IMR-90 (cell line): ENCODE results near the gene RAC2. TPM values are rescaled to one million over a fixed set of nuclear protein-coding genes. Genes with fewer than 3 reads are reported as not detected.

ENCODE experiments used
- ATAC-seq: fragments of 200-7000 bp; cut with Tn5 transposase; 2 replicates; pipeline ENCODE4 v1.9.1; 2020; ENCODE audit warnings: low read depth, mild to moderate bottlenecking, moderate library complexity
- BruUV-seq: library from RNA; stranded (reverse); fragments of 400-500 nt; replicated peaks from 2 replicates; lab custom pipeline; 2021; lab: Mats Ljungman, UMichigan
- CTCF ChIA-PET: fragments of 300-600 bp; formaldehyde crosslinking; extraction: SDS; loops from one replicate; lab custom pipeline; 2021; ENCODE audit warnings: antibody characterized with exemption; lab: Yijun Ruan, JAX
- POLR2A ChIA-PET: fragments of 300-600 bp; sonication (Branson Sonifier 250); formaldehyde crosslinking; loops from one replicate; lab custom pipeline; 2022; ENCODE audit warnings: antibody characterized with exemption; ENCODE audit not compliant: unreplicated experiment; lab: Charles Lee
- DNase-seq: peaks from one replicate; pipeline ENCODE4 v3.0.0; 2013
- H2AFZ ChIP-seq: replicated peaks from 2 replicates; pipeline ENCODE3; 2013; ENCODE audit warnings: low read length, mild to moderate bottlenecking; ENCODE audit not compliant: poor library complexity
- H2AK5ac ChIP-seq: 2 replicates; pipeline ENCODE4 v1.6.1; 2013; ENCODE audit warnings: low read depth, low read length, inconsistent platforms
- H2AK9ac ChIP-seq: replicated peaks from 2 replicates; pipeline ENCODE3; 2013; ENCODE audit warnings: mild to moderate bottlenecking, low read depth, low read length, moderate library complexity; ENCODE audit not compliant: poor library complexity
- H2BK120ac ChIP-seq: 2 replicates; pipeline ENCODE4 v1.6.1; 2013; ENCODE audit warnings: low read depth, low read length, inconsistent platforms
- H2BK15ac ChIP-seq: 3 replicates; pipeline ENCODE4 v1.6.1; 2013; ENCODE audit warnings: low read depth, low read length, inconsistent platforms
- H2BK20ac ChIP-seq: 2 replicates; pipeline ENCODE4 v1.6.1; 2013; ENCODE audit warnings: low read depth, mild to moderate bottlenecking, inconsistent platforms, low read length, moderate library complexity
- H2BK5ac ChIP-seq: 2 replicates; pipeline ENCODE4 v1.6.1; 2013; ENCODE audit warnings: mild to moderate bottlenecking, low read depth, low read length, inconsistent platforms; ENCODE audit not compliant: poor library complexity, severe bottlenecking
- H3K14ac ChIP-seq: replicated peaks from 2 replicates; pipeline ENCODE4 v1.6.1; 2013; ENCODE audit warnings: low read depth, low read length, inconsistent platforms
- H3K18ac ChIP-seq: 2 replicates; pipeline ENCODE4 v1.6.1; 2013; ENCODE audit warnings: low read depth, low read length, control low read depth
- H3K23ac ChIP-seq: 2 replicates; pipeline ENCODE4 v1.6.1; 2013; ENCODE audit warnings: low read depth, low read length, inconsistent platforms
- H3K27ac ChIP-seq: 2 replicates; pipeline ENCODE4 v1.5.1; 2013; ENCODE audit warnings: mild to moderate bottlenecking, control low read depth, low read length; ENCODE audit not compliant: insufficient read depth
- H3K27me3 ChIP-seq: 2 replicates; pipeline ENCODE4 v1.6.1; 2013; ENCODE audit warnings: low read length; ENCODE audit not compliant: control insufficient read depth, insufficient read depth
- H3K36me3 ChIP-seq: 2 replicates; pipeline ENCODE4 v1.6.1; 2013; ENCODE audit warnings: low read length, mixed read lengths; ENCODE audit not compliant: control insufficient read depth, insufficient read depth
- H3K4ac ChIP-seq: 2 replicates; pipeline ENCODE4 v1.6.1; 2013; ENCODE audit warnings: low read depth, low read length, inconsistent platforms
- H3K4me1 ChIP-seq: 2 replicates; pipeline ENCODE4 v1.6.1; 2013; ENCODE audit warnings: low read length, mixed read lengths; ENCODE audit not compliant: control insufficient read depth, insufficient read depth
- H3K4me2 ChIP-seq: 2 replicates; pipeline ENCODE4 v1.6.1; 2013; ENCODE audit warnings: low read depth, mild to moderate bottlenecking, control low read depth, low read length, moderate library complexity
- H3K4me3 ChIP-seq: 2 replicates; pipeline ENCODE4 v1.5.1; 2013; ENCODE audit warnings: low read depth, mild to moderate bottlenecking, control low read depth, low read length, moderate library complexity; ENCODE audit not compliant: insufficient read depth
- H3K56ac ChIP-seq: 2 replicates; pipeline ENCODE4 v1.6.1; 2013; ENCODE audit warnings: low read length, inconsistent platforms; ENCODE audit not compliant: insufficient read depth; ENCODE audit errors: extremely low read depth
- H3K79me1 ChIP-seq, 2 experiments: 2 replicates each; pipeline ENCODE4 v1.6.1; 2013; ENCODE audit warnings: low read length in 2 of 2, inconsistent platforms in 1 of 2, low read depth in 1 of 2
- H3K9ac ChIP-seq: 2 replicates; pipeline ENCODE4 v1.6.1; 2013; ENCODE audit warnings: low read depth, low read length, control low read depth
- H3K9me1 ChIP-seq: 2 replicates; pipeline ENCODE4 v1.6.1; 2013; ENCODE audit warnings: low read length, inconsistent platforms; ENCODE audit not compliant: insufficient read depth
- H3K9me3 ChIP-seq: 2 replicates; pipeline ENCODE4 v1.6.1; 2013; ENCODE audit warnings: low read length; ENCODE audit not compliant: control insufficient read depth, insufficient read depth
- H4K20me1 ChIP-seq: 2 replicates; pipeline ENCODE4 v1.6.1; 2013; ENCODE audit warnings: low read length, inconsistent platforms; ENCODE audit not compliant: insufficient read depth
- H4K5ac ChIP-seq: 2 replicates; pipeline ENCODE4 v1.6.1; 2013; ENCODE audit warnings: mild to moderate bottlenecking, low read depth, low read length, control low read depth
- H4K8ac ChIP-seq, 2 experiments: 2 replicates each; pipeline ENCODE4 v1.6.1; 2013; ENCODE audit warnings: low read depth in 2 of 2, low read length in 2 of 2, control low read depth in 1 of 2, inconsistent platforms in 1 of 2
- H4K91ac ChIP-seq: 2 replicates; pipeline ENCODE4 v1.6.1; 2013; ENCODE audit warnings: low read depth, low read length, inconsistent platforms; ENCODE audit not compliant: insufficient read depth
- BHLHE40 ChIP-seq: fragments of 150-350 bp; IDR thresholded peaks from 2 replicates; pipeline ENCODE4 v1.6.1; 2016; ENCODE audit warnings: mild to moderate bottlenecking, low read depth, low read length
- CEBPB ChIP-seq: IDR thresholded peaks from 2 replicates; pipeline ENCODE4 v1.6.1; 2012; ENCODE audit warnings: low read depth, low read length, improper control_type of control experiment
- CHD1 ChIP-seq: IDR thresholded peaks from 2 replicates; pipeline ENCODE4 v1.6.1; 2012; ENCODE audit warnings: low read depth, low read length, improper control_type of control experiment
- FOS ChIP-seq: fragments of 150-350 bp; IDR thresholded peaks from 2 replicates; pipeline ENCODE4 v1.6.1; 2016; ENCODE audit warnings: low read depth, low read length
- MAFK ChIP-seq: IDR thresholded peaks from 2 replicates; pipeline ENCODE4 v1.6.1; 2012; ENCODE audit warnings: low read depth, low read length, improper control_type of control experiment
- MAZ ChIP-seq: IDR thresholded peaks from 2 replicates; pipeline ENCODE4 v1.6.1; 2012; ENCODE audit warnings: low read depth, mild to moderate bottlenecking, low read length, improper control_type of control experiment, moderate library complexity, borderline replicate concordance
- MXI1 ChIP-seq: IDR thresholded peaks from 2 replicates; pipeline ENCODE4 v1.6.1; 2012; ENCODE audit warnings: low read depth, mild to moderate bottlenecking, low read length, moderate library complexity, borderline replicate concordance
- POLR2A ChIP-seq: IDR thresholded peaks from 2 replicates; pipeline ENCODE4 v1.6.1; 2012; ENCODE audit warnings: mild to moderate bottlenecking, low read depth, low read length
- RAD21 ChIP-seq: IDR thresholded peaks from 2 replicates; pipeline ENCODE4 v1.6.1; 2012; ENCODE audit warnings: low read length, improper control_type of control experiment
- RCOR1 ChIP-seq: IDR thresholded peaks from 2 replicates; pipeline ENCODE4 v1.6.1; 2012; ENCODE audit warnings: mild to moderate bottlenecking, low read length, improper control_type of control experiment; ENCODE audit not compliant: insufficient replicate concordance
- WGBS, 2 experiments: methylation state at CpG; one replicate each; pipeline versions ENCODE4 v1.1.5 to v1.1.7; 2013; ENCODE audit warnings: missing lambda C conversion rate in 2 of 2; ENCODE audit not compliant: insufficient read length in 1 of 2; ENCODE audit errors: extremely low coverage in 2 of 2; 5-methylcytosine and 5-hydroxymethylcytosine counted together
- dilution Hi-C: fragments of 300-500 bp; cut with HindIII; formaldehyde crosslinking; loops from one replicate; pipeline ENCODE4 v1.14.3; 2018; ENCODE audit warnings: low sequenced_read_pairs; ENCODE audit not compliant: unreplicated experiment
- in situ Hi-C: fragments of 300-500 bp; cut with MboI; formaldehyde crosslinking; loops from 3 replicates; pipeline ENCODE4 v1.14.3; 2019; ENCODE audit warnings: low sequenced_read_pairs, inconsistent platforms, mixed read lengths
- intact Hi-C: fragments of 100-400 bp; cut with micrococcal nuclease; formaldehyde crosslinking; loops from 2 replicates; pipeline ENCODE4 v1.10.0; 2022
- polyA plus RNA-seq, 3 experiments: library from polyadenylated mRNA; depleted of rRNA; stranded (reverse); fragments of >200 nt; gene quantifications; 2 replicates each; pipeline ENCODE4 v1.2.3, GENCODE V29; 2012; ENCODE audit warnings: low replicate concordance in 1 of 3
- total RNA-seq: library from RNA; depleted of rRNA; stranded (reverse); fragments of >200 nt; gene quantifications from 2 replicates; pipeline ENCODE4 v1.2.3, GENCODE V29; 2012
- TF ChIP-seq, protein P1 (sequence below): fragments of 150-350 bp; IDR thresholded peaks from 2 replicates; pipeline ENCODE4 v1.6.1; 2016; ENCODE audit warnings: low read depth, mild to moderate bottlenecking, low read length, moderate library complexity, borderline replicate concordance
- TF ChIP-seq, protein P2 (sequence below): fragments of 150-350 bp; IDR thresholded peaks from 2 replicates; pipeline ENCODE4 v1.6.1; 2017; ENCODE audit warnings: mild to moderate bottlenecking, antibody characterized with exemption, low read length, low read depth

Gene RAC2
- total and polyA plus RNA-seq, 2 of the 4 experiments (the other 2 are of a cell fraction) = 10.0 to 72.3 TPM

DNA sequence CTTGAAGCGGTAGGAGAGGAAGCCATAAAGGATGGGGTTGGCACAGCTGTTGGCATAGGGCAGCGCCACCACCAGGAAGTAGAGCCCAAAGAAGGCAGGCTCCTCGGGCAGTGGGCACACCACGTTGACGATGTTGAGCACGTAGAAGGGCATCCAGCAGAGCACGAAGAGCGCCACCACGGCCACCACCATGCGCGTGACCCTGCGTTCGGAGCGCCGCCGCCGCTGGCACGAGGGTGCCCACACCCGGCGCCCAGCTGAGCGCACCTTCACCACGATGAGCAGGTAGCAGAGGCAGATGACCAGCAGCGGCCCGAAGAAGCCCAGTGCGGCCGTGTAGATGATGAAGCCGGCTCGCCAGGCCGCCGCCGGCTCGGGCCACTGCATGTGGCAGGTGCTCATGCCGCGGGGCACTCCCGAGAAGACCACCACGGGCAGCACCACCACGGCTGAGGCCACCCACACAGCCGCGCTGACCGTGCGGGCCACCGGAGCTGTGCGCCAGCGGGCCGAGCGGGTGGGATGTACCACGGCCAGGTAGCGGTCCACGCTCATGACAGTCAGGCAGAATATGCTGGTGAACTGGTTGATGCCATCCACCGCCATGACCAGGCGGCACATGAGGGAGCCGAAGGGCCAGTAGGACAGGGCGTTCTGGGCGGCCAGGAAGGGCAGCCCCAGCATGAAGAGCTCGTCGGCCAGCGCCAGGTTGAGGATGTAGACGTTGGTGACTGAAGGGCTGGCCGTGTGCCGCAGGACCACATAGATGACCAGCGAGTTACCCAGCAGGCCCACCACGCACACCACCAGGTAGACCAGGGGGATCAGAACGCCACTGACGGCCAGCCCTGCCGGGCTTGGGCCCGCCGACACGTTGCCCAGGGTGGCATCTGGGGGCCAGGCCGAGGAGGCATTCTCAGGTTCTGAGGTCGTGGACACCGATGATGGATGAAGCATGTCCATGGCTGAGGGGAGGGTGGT lies 36.9 kb downstream of the RAC2 start (continued):
- TF ChIP-seq MAFK (no peak), CHD1 (no peak)

DNA sequence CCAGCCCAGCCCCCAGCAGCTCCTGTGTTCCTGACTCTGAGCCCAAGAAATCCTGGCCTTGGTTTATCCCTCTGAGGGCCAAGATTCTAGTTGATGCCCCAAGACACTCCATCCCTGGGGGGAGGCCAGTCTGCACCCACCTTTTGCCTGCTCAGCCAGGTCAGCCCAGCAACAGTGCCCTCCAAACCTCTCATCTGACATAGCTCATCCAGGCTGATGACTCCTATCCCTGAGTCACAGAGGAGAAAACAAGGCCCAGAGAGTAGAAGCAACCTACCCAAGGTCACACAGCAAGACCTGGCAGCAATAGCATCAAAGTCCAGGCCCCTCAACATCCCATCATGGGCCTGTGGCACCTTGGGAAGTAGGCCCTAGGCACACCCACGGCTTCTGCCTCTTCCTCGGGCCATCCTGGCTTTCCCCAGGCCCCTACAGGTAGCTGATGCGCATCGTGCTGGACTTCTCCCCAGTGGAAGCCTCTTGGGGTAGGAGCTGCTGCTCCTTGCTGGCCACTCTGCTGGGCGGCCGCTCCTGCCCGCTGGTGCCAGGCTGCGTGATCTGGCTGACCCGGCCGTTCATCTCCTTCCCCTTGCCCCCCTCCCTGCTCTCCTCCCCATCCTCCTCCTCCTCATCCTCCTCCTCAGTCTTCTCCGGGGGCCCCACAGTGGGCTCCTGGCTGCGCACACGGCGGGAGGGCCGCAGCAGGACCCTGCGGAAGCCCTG lies 37.8 kb downstream of the RAC2 start:
- Histone ChIP-seq H2BK15ac (no peak overlapping the region), H4K91ac (no peak overlapping the region), H3K4me3 (no peak overlapping the region), H4K5ac (no peak overlapping the region), H3K18ac (no peak overlapping the region), H3K4me1 (peaks cover 2% of the 10 kb centered on the region; the same call in 1 of the 2 replicates), H3K23ac (no peak overlapping the region), H2AFZ (no peak overlapping the region), H3K9me3 (no peaks in the 10 kb centered on the region), H4K8ac (no peak overlapping the region), H3K9ac (no peak overlapping the region), H2AK5ac (no peak overlapping the region), H2AK9ac (no peak overlapping the region), H3K27me3 (peaks cover 29% of the 10 kb centered on the region), H3K4ac (no peak overlapping the region), H2BK5ac (no peak overlapping the region), H2BK20ac (no peak overlapping the region), H3K9me1 (no peaks in the 10 kb centered on the region), H3K27ac (no peak overlapping the region), H3K36me3 (no peaks in the 10 kb centered on the region), H3K4me2 (no peak overlapping the region), H3K79me1 (no peaks in the 10 kb centered on the region), H4K20me1 (no peaks in the 10 kb centered on the region), H2BK120ac (no peak overlapping the region), H3K56ac (no peak overlapping the region), H3K14ac (no peak overlapping the region)
- ATAC-seq = no peak
- no peak for DNase-seq
- 82% methylated on average over 3 of the region's 16 CpGs; no CpG with 5 or more reads in 1 of the 2 experiments for WGBS, 2 experiments
- in situ Hi-C loops = no loop called here
- intact Hi-C loops = no loop called here
- POLR2A ChIA-PET = no interaction called here
- dilution Hi-C loops = no loop called here
- CTCF ChIA-PET = no interaction called here
- no TSS peak for BruUV-seq
- no peak for TF ChIP-seq MXI1
- TF ChIP-seq, protein P1, sequence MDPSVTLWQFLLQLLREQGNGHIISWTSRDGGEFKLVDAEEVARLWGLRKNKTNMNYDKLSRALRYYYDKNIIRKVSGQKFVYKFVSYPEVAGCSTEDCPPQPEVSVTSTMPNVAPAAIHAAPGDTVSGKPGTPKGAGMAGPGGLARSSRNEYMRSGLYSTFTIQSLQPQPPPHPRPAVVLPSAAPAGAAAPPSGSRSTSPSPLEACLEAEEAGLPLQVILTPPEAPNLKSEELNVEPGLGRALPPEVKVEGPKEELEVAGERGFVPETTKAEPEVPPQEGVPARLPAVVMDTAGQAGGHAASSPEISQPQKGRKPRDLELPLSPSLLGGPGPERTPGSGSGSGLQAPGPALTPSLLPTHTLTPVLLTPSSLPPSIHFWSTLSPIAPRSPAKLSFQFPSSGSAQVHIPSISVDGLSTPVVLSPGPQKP = no peak
- TF ChIP-seq MAZ = no peak
- no peak for TF ChIP-seq FOS
- TF ChIP-seq CEBPB = no peak
- no peak for TF ChIP-seq RCOR1
- TF ChIP-seq, protein P2, sequence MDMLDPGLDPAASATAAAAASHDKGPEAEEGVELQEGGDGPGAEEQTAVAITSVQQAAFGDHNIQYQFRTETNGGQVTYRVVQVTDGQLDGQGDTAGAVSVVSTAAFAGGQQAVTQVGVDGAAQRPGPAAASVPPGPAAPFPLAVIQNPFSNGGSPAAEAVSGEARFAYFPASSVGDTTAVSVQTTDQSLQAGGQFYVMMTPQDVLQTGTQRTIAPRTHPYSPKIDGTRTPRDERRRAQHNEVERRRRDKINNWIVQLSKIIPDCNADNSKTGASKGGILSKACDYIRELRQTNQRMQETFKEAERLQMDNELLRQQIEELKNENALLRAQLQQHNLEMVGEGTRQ = no peak
- TF ChIP-seq CHD1 = no peak
- no peak for TF ChIP-seq MAFK
- TF ChIP-seq RAD21 = no peak
- TF ChIP-seq POLR2A = no peak
- TF ChIP-seq BHLHE40 = no peak
